SK-N-MC (cell line): ENCODE results near the gene FMO3.

Source experiments
- EZH2 ChIP-seq: fragments of 200-600 bp; sonication (generic); IDR thresholded peaks from one replicate; pipeline ENCODE4 v1.6.1; 2017; ENCODE audit warnings: antibody characterized with exemption
- FOXP2 ChIP-seq: optimal IDR thresholded peaks from 2 replicates; pipeline ENCODE3; 2011; ENCODE audit warnings: mild to moderate bottlenecking, moderate library complexity; ENCODE audit not compliant: insufficient read depth; ENCODE audit errors: extremely low read length, control extremely low read depth
- POLR2AphosphoS5 ChIP-seq: IDR thresholded peaks from 2 replicates; pipeline ENCODE4 v1.6.1; 2012; ENCODE audit warnings: mild to moderate bottlenecking, low read depth, low read length, borderline replicate concordance

- no peak for TF ChIP-seq POLR2AphosphoS5
- no peak for TF ChIP-seq EZH2
- TF ChIP-seq FOXP2, result no peak
Measured at GRCh38 chr1:171127099-171127498, 36.4 kb downstream of the FMO3 start.
